Testis (tissue), 2 donors: Measurements from ENCODE around the gene MTFP1.

Source experiments
- CTCF ChIP-seq, 3 experiments: fragments of 450-650 bp in 2 of 3; fragments of 200-600 bp in 1 of 3; sonication (generic) in 1 of 3; IDR thresholded peaks; one replicate each; pipeline ENCODE4 v1.5.1; 2016 to 2019; ENCODE audit warnings: antibody characterized with exemption in 3 of 3, mild to moderate bottlenecking in 2 of 3, moderate library complexity in 1 of 3
- POLR2A ChIP-seq: fragments of 450-650 bp; IDR thresholded peaks from one replicate; pipeline ENCODE4 v1.6.1; 2017; ENCODE audit warnings: antibody characterized with exemption, mild to moderate bottlenecking, moderate library complexity

GRCh38 chr22:30421695-30422480, 3.7 kb upstream of the MTFP1 start:
- TF ChIP-seq CTCF (IDR thresholded peaks at IDR 0.05) = no peak
- no peak for TF ChIP-seq POLR2A
